HepG2 (cell line): ENCODE data around the gene CHEK1. TPM values are rescaled to one million over a fixed set of nuclear protein-coding genes. Genes with fewer than 3 reads are reported as not detected.

Experiments
- ATAC-seq: fragments of 200-7000 bp; cut with Tn5 transposase; 3 replicates; pipeline ENCODE4 v1.9.1; 2020; ENCODE audit warnings: mild to moderate bottlenecking, moderate library complexity
- BruUV-seq: library from RNA; stranded (reverse); fragments of 400-500 nt; replicated peaks from 2 replicates; lab custom pipeline; 2021; lab: Mats Ljungman, UMichigan
- CTCF ChIA-PET: fragments of 300-600 bp; formaldehyde crosslinking; extraction: SDS; loops from one replicate; lab custom pipeline; 2021; ENCODE audit warnings: low total read pairs, inconsistent platforms, low intra/inter-chr PET ratio; lab: Yijun Ruan, JAX
- POLR2A ChIA-PET: fragments of 350-600 bp; sonication (Branson Sonifier 250); formaldehyde crosslinking; loops from one replicate; lab custom pipeline; 2020; ENCODE audit warnings: antibody characterized with exemption, inconsistent platforms; lab: Yijun Ruan, JAX
- DNase-seq: peaks from one replicate; pipeline ENCODE4 v3.0.0-alpha.2; 2015; ENCODE audit warnings: low spot score
- FAIRE-seq: peaks from 3 replicates; lab custom pipeline; 2011; peaks lifted over from hg19 to GRCh38; lab: Jason Lieb, UNC
- H2AFZ ChIP-seq: one replicate; pipeline ENCODE4 v1.6.1; 2011; ENCODE audit warnings: low read length, inconsistent platforms
- H3K27ac ChIP-seq: fragments of 300-600 bp; 3 replicates; pipeline ENCODE4 v1.8.0; 2011; ENCODE audit warnings: mixed run types, mild to moderate bottlenecking, mixed read lengths, low read length, inconsistent platforms; ENCODE audit not compliant: insufficient read depth; ENCODE audit errors: extremely low read length
- H3K27me3 ChIP-seq, 2 experiments: fragments of 200-600 bp in 1 of 2; 2 replicates in 1 of 2; 3 replicates in 1 of 2; pipeline versions ENCODE4 v1.6.0 to v1.8.0; 2011; ENCODE audit warnings: low read length in 2 of 2, mild to moderate bottlenecking in 2 of 2, moderate library complexity in 2 of 2, inconsistent platforms in 1 of 2; ENCODE audit not compliant: insufficient read depth in 2 of 2, control insufficient read depth in 1 of 2
- H3K36me3 ChIP-seq, 2 experiments: fragments of 200-600 bp in 1 of 2; replicated peaks in 1 of 2; 2 replicates in 1 of 2; 3 replicates in 1 of 2; pipeline versions ENCODE4 v1.5.1 to v1.8.0; 2011; ENCODE audit warnings: low read length in 2 of 2, inconsistent platforms in 1 of 2; ENCODE audit not compliant: insufficient read depth in 2 of 2, control insufficient read depth in 1 of 2
- H3K4me1 ChIP-seq: 2 replicates; pipeline ENCODE4 v1.5.1; 2012; ENCODE audit warnings: low read length, inconsistent platforms; ENCODE audit not compliant: insufficient read depth
- H3K4me2 ChIP-seq: 2 replicates; pipeline ENCODE4 v1.6.0; 2011; ENCODE audit warnings: low read depth, low read length, inconsistent platforms
- H3K4me3 ChIP-seq, 3 experiments: fragments of 200-600 bp in 1 of 3; sonication (generic), shearing (Covaris generic) in 1 of 3; replicated peaks in 1 of 3; 2 replicates each; pipeline ENCODE4 v1.5.1; 2011 to 2016; ENCODE audit warnings: low read length in 3 of 3, inconsistent platforms in 2 of 3, low read depth in 2 of 3, mild to moderate bottlenecking in 2 of 3, control low read depth in 1 of 3, mixed read lengths in 1 of 3; ENCODE audit not compliant: insufficient read depth in 1 of 3
- H3K79me2 ChIP-seq: one replicate; pipeline ENCODE4 v1.6.1; 2011; ENCODE audit warnings: low read length, inconsistent platforms; ENCODE audit not compliant: insufficient read depth
- H3K9ac ChIP-seq: 2 replicates; pipeline ENCODE4 v1.6.0; 2011; ENCODE audit warnings: mild to moderate bottlenecking, low read depth, low read length, inconsistent platforms; ENCODE audit not compliant: insufficient read depth
- H3K9me3 ChIP-seq: 2 replicates; pipeline ENCODE4 v1.5.1; 2012; ENCODE audit warnings: mild to moderate bottlenecking, low read length
- H4K20me1 ChIP-seq: 2 replicates; pipeline ENCODE4 v1.6.0; 2011; ENCODE audit warnings: inconsistent platforms, mild to moderate bottlenecking, low read length, moderate library complexity; ENCODE audit not compliant: insufficient read depth
- BHLHE40 ChIP-seq: IDR thresholded peaks from 2 replicates; pipeline ENCODE4 v1.6.1; 2011; ENCODE audit warnings: low read length, improper control_type of control experiment
- CEBPZ ChIP-seq: IDR thresholded peaks from 2 replicates; pipeline ENCODE4 v1.6.1; 2012; ENCODE audit warnings: low read length, improper control_type of control experiment
- HDAC2 ChIP-seq: sonication (generic); formaldehyde crosslinking; IDR thresholded peaks from 2 replicates; pipeline ENCODE4 v1.4.0; 2020; ENCODE audit warnings: missing genetic modification reagents
- POGK ChIP-seq: sonication (generic); formaldehyde crosslinking; conservative IDR thresholded peaks from 2 replicates; pipeline ENCODE4 v1.8.0; 2022; ENCODE audit warnings: mild to moderate bottlenecking, moderate library complexity, missing genetic modification reagents
- SIN3B ChIP-seq: fragments of 150-350 bp; IDR thresholded peaks from 2 replicates; pipeline ENCODE4 v1.6.1; 2014; ENCODE audit warnings: low read length
- SYNCRIP ChIP-seq: fragments of 200-400 bp; formaldehyde crosslinking; IDR thresholded peaks from 2 replicates; pipeline ENCODE4 v1.6.1; 2018; ENCODE audit warnings: mild to moderate bottlenecking, low read depth, low read length; ENCODE audit not compliant: insufficient read depth
- TBP ChIP-seq: sonication (generic); formaldehyde crosslinking; IDR thresholded peaks from 2 replicates; pipeline ENCODE4 v1.5.0; 2020; ENCODE audit warnings: missing genetic modification reagents
- TFDP2 ChIP-seq: sonication (generic); formaldehyde crosslinking; IDR thresholded peaks from 2 replicates; pipeline ENCODE4 v1.4.0; 2020; ENCODE audit warnings: missing genetic modification reagents
- TMF1 ChIP-seq: sonication (generic); formaldehyde crosslinking; IDR thresholded peaks from 2 replicates; pipeline ENCODE4 v1.8.1; 2022; ENCODE audit warnings: low read depth, missing genetic modification reagents
- ZBTB20 ChIP-seq: sonication (generic); formaldehyde crosslinking; IDR thresholded peaks from 2 replicates; pipeline ENCODE4 v1.8.1; 2023; ENCODE audit warnings: missing genetic modification reagents, low read depth, mild to moderate bottlenecking, borderline replicate concordance
- ZNF414 ChIP-seq: sonication (generic); formaldehyde crosslinking; IDR thresholded peaks from 2 replicates; pipeline ENCODE4 v1.5.0; 2020; ENCODE audit warnings: missing genetic modification reagents
- ZNF468 ChIP-seq: sonication (generic); formaldehyde crosslinking; IDR thresholded peaks from 2 replicates; pipeline ENCODE4 v1.8.0; 2022; ENCODE audit warnings: mild to moderate bottlenecking, moderate library complexity, missing genetic modification reagents
- ZNF670 ChIP-seq: sonication (generic); formaldehyde crosslinking; IDR thresholded peaks from 2 replicates; pipeline ENCODE4 v1.8.0; 2022; ENCODE audit warnings: mild to moderate bottlenecking, missing genetic modification reagents, borderline replicate concordance
- WGBS: methylation state at CpG from one replicate; pipeline ENCODE4 v1.1.6; 2017; ENCODE audit warnings: low lambda C conversion rate; 5-methylcytosine and 5-hydroxymethylcytosine counted together
- in situ Hi-C: cut with HindIII; loops from 2 replicates; pipeline ENCODE4 v1.10.0; 2017; ENCODE audit warnings: low pct_unique_long_range_greater_than_20kb; ENCODE audit not compliant: extremely low pct_ligation_motif_present
- intact Hi-C: fragments of 100-400 bp; cut with micrococcal nuclease; formaldehyde crosslinking; loops from one replicate; pipeline ENCODE4 v1.10.0; 2022; ENCODE audit not compliant: unreplicated experiment
- polyA plus RNA-seq, 8 experiments: library from polyadenylated mRNA; depleted of rRNA in 3 of 8; stranded (reverse) in 7 of 8; unstranded in 1 of 8; fragments of >200 nt; fragmentation: Illumina TruSeq in 4 of 8; extraction: Trizol in 4 of 8; gene quantifications; 2 replicates each; pipeline versions ENCODE4 v1.2.1 to v1.2.3, GENCODE V29; 2011 to 2016; ENCODE audit warnings: low read depth in 4 of 8, missing spikeins in 1 of 8, mixed read lengths in 1 of 8; ENCODE audit not compliant: insufficient read depth in 1 of 8
- total RNA-seq, 5 experiments: library from RNA; depleted of rRNA; stranded (reverse); fragments of >200 nt; fragmentation: Illumina TruSeq; extraction: Trizol; gene quantifications; 2 replicates each; pipeline ENCODE4 v1.2.3, GENCODE V29; 2016; ENCODE audit warnings: low read depth in 1 of 5

CHEK1 gene
- total and polyA plus RNA-seq, 2 of the 13 experiments (the other 11 are each of a cell fraction or from before 2014, with no cell fraction given), result 17.8 to 83.2 TPM

- no peak for TF ChIP-seq CEBPZ
- no peak for TF ChIP-seq ZNF414 (CRISPR knock-in tag)
- no peak for TF ChIP-seq ZBTB20 (CRISPR knock-in tag)
- TF ChIP-seq TBP (CRISPR knock-in tag), result no peak
- no peak for TF ChIP-seq TFDP2 (CRISPR knock-in tag)
- TF ChIP-seq TMF1, result no peak
- TF ChIP-seq BHLHE40, result no peak
- TF ChIP-seq, all 625 proteins: peak for 0
Measured at GRCh38 chr11:125605417-125605816, 19.5 kb upstream of the CHEK1 start (continued).

GRCh38 chr11:125609545-125609944 is 15.4 kb upstream of the CHEK1 start:
- no peaks in the 10 kb centered on the region for H3K79me2 ChIP-seq
- no peak overlapping the region for H3K27ac ChIP-seq
- CTCF ChIA-PET, result no interaction called here
- intact Hi-C loops, result no loop called here
- H3K4me2 ChIP-seq, result no peak overlapping the region
- H3K9ac ChIP-seq, result no peak overlapping the region
- H3K27me3 ChIP-seq, result no peaks in the 10 kb centered on the region; a peak in 1 of 5 replicates
- H2AFZ ChIP-seq, result no peak overlapping the region
- no peak overlapping the region for H3K4me3 ChIP-seq
- no peak for FAIRE-seq
- DNase-seq, result no peak
- H3K4me1 ChIP-seq, result no peaks in the 10 kb centered on the region
- in situ Hi-C loops, result no loop called here
- no peaks in the 10 kb centered on the region for H3K9me3 ChIP-seq
- POLR2A ChIA-PET, result no interaction called here
- WGBS, result 95% methylated on average over 7 of the region's 7 CpGs
- no peak for ATAC-seq
- TSS peak; percentile 27 for BruUV-seq
- TF ChIP-seq HDAC2 (CRISPR knock-in tag) (no peak), ZNF670 (no peak), SYNCRIP (no peak), SIN3B (no peak), POGK (no peak), ZNF468 (CRISPR knock-in tag) (no peak)
- H3K36me3 ChIP-seq, result peaks cover 33 to 87% of the 10 kb centered on the region in 2 experiments
- H4K20me1 ChIP-seq, result no peaks in the 10 kb centered on the region
